ENCODE data around the gene RNF152. TPM values are rescaled to one million over a fixed set of nuclear protein-coding genes. Genes with fewer than 3 reads are reported as not detected.

RNF152 gene
- polyA plus RNA-seq, 5 donors, result 10.5 to 15.0 (median 11.7) TPM

GRCh38 chr18:61761875-61762274 lies 130.9 kb downstream of the RNF152 start:
- DNase-seq, result no peak

Data from right lung (tissue), 5 donors.